HG03108 (cell line): ENCODE results near the gene FAM47E.
"Not testable (repeated sequence)": the region's sequence is repeated elsewhere in the genome, so short reads cannot be mapped to it uniquely, and the experiment has no call there.

Source experiments
- ATAC-seq: cut with Tn5 transposase; IDR thresholded peaks from one replicate; pipeline ENCODE4 v1.9.1; 2021; ENCODE audit warnings: moderate library complexity; ENCODE audit not compliant: unreplicated experiment

Gene FAM47E

GRCh38 chr4:76266627-76267026 lies 15.1 kb downstream of the FAM47E start:
- no peak for ATAC-seq

- no peak for ATAC-seq
Measured at GRCh38 chr4:76267811-76268210, 16.3 kb downstream of the FAM47E start.

GRCh38 chr4:76270244-76271175 lies 19.0 kb downstream of the FAM47E start:
- no peak for ATAC-seq

GRCh38 chr4:76271248-76271647 lies 19.7 kb downstream of the FAM47E start:
- ATAC-seq: no peak

DNA sequence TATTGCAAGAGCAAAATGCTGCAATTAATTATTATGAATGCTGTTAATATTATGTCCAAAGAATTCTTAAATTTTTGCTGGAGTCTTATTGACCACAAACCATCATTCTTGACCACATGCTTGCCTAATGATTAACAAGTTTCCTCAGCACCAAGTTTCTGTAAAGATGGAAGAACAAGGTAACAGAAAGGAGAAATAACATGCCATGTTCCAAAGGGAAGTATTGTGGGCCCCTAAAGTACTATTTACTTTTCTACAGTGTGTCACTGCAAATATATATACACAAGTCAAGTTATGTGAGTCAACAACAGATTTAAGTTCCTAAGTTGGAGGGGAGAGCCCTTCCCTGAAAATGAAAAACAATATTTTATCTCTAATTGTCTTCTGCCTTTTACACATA lies 20.6 kb downstream of the FAM47E start:
- ATAC-seq: no peak

- no peak for ATAC-seq
Measured at GRCh38 chr4:76272582-76272981, 21.1 kb downstream of the FAM47E start.

- ATAC-seq: no peak
Measured at GRCh38 chr4:76272999-76273398, 21.5 kb downstream of the FAM47E start.

DNA sequence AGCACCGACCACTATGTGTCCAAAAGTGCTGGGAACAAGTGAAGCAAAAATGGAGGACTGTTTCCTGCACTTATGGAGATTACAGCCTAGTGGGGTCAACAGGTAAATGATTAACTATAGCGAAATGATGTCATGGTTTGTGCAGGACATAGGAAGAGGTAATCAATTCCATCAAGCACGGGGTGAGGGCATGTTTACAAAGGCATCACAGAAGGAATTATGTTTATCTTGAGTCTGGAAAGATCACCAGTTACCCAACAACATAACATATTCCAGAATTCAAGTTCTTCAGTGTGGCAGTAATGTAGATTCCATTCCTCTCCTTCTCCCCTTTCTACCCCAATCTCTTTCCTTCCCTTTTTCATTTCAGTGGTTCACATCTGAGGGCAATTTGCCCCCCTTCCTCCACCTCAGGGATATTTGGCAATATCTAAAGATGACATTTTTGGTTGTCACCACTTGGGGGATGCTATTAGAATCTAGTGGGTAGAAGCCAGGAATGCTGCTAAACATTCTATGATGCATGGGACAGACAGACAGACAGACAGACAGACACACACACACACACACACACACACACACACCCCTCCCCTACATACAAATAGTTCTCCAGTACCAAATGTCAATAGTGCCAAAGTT lies 24.1 kb downstream of the FAM47E start:
- ATAC-seq: no peak

DNA sequence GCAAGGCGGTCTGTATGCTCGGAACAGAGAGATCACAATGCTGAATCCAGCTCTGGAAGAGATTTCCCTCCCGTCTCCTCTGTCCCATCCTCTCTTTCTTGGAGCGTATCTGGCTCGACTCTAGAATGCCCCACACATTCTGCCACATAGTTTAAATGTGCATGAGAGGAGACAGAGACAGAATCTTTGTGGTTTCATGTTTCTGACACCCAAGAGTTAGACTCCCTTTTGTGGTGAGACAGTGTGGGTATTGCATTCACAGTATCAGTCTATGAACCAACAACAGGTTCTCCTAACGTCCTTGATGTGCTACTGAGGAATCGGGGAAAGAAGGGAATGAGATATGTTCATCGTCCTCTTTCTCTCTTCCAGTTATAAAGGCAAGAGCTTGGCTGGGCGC lies 25.3 kb downstream of the FAM47E start:
- no peak for ATAC-seq

GRCh38 chr4:76277667-76278066 lies 26.1 kb downstream of the FAM47E start:
- ATAC-seq: no peak

- no peak for ATAC-seq
Measured at GRCh38 chr4:76278583-76278982, 27.1 kb downstream of the FAM47E start.

DNA sequence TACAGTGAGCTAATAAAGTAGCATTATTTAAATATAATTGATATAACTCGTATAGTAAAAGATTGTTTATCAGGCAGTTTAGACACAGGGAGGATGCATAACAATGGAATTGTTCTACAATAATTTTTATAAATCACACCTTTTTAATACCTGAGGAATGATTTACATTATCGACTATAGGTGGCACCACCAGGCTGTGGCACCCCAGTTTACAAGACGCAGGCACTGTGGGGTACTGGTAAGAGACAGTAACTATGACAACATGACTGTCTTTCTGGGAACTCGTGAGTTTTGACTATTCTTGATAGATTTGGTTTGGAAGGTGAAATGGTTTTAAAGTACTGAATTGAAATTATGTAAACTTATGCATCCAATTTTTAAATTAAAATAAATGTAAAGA lies 27.9 kb downstream of the FAM47E start:
- no peak for ATAC-seq

DNA sequence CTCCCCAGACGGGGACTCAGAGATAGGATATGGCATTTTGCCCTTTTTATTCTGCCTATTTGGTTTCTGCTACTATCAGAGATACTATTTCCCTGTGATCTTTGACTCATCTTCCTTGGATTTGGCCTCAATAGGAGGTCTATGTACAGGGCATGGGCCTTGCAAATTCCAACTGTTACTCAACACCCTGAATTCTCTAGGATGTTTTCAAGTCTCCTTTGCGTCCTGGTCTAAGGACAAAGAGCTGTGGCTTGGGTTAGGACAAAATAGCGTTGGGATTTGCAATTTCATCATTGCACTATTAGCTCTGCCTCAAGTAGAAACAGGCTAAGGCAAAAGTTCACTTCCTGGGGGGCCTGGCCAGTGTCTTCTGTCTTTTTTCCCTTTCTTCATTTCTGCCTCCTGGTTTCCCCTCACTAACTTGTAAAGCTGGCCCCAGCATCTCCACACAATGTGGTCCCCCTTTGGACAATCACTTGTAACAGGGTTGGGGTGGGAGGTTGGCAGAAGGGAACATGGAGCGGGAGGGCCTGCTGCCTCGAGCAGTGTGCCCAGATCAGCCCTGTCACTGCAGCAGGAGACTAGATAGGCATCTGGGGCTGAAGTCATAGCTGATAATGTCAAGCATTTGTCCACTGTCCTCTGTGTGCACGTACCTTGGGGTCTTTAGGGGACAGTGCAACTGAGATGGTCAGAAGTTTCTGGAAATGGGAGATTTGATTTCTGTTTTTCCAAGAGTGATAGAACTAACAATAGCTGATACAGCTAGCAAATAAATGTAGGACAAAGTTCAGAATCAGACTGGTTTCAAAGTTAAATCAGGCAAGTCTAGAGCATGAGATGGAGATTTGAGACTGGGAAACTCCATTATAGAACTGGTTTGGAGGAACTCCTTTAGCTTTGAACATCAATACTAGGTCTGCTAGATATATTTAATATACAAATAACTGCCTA lies 29.2 kb downstream of the FAM47E start:
- ATAC-seq: no peak

- not testable (repeated sequence) for ATAC-seq
Measured at GRCh38 chr4:76281594-76281993, 30.1 kb downstream of the FAM47E start.

DNA sequence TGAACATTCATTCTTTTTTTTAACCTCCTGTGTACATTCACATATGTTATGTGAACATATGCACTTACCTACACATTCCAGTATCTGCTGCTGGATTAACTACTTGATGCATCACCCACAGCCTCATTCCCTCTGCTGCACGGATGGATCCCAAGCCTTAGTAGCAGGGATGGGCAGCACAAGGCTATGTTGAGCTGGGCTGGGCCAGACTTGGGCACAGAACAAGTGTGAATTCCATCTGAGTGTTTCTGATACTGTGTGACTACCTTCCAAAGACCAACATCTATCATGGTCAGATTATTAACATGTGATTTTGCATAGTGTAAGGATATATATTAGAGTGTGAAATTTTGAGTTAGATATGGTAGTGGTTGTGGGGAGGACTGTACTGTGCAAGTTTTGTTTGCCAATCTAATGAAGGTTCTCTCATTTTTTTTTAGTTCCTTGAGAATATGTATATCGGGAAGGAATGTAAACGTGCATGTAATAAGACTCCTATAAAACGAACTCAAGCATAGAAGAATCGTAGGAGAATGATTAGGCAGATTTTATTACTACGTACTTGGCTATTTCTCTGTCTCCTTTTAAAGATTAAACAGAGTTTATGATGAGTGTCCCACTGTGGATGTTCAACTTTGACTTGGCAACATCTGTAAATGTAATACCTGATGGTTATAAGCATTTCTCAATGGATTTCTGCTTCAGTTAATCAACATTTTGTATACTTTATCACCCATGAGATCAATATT lies 31.6 kb downstream of the FAM47E start:
- ATAC-seq: no peak

GRCh38 chr4:76283900-76284299 lies 32.4 kb downstream of the FAM47E start:
- ATAC-seq: no peak

- ATAC-seq: not testable (repeated sequence)
Measured at GRCh38 chr4:76287811-76288210, 36.3 kb downstream of the FAM47E start.

DNA sequence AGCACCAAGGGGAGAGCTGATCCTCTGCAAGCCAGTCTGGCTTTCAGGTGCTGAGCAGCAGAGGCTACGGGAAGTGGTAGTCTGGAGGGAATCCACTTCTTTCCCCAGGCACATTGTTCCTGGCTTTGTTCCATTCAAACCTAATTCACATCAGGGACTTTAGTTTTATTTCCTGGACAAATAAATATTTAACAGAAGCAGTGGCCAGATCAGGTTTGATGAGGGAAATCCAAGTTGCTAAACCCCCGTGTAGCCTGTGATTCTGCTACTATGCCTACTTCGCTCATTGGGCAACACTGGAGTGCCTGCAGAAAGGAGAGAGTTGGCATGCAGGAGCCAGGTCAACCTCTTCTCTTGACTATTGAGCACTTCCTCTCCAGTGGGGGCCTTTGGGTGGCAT lies 41.2 kb downstream of the FAM47E start:
- no peak for ATAC-seq

DNA sequence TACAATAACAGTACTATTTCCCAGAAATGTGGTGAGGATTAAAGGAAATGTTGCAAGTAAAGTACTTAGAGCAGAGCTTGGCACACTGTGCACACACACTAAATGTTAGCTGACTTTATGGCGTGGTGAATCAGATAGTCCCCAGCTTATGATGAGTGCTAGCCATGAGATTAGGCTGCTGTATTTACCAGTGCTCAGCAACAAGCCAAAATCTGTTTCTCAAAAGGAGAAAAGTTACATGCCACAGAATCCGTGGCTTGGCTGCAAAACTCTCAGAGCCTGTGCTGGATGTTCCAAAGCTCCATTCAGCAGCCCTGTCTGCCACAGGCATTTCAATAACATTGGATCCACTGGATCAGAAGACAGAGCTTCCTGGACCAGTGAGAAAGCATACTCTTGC lies 42.3 kb downstream of the FAM47E start:
- no peak for ATAC-seq

- ATAC-seq: no peak
Measured at GRCh38 chr4:76296286-76296820, 44.8 kb downstream of the FAM47E start.
